ENCODE results near the gene EDEM1. TPM values are rescaled to one million over a fixed set of nuclear protein-coding genes. Genes with fewer than 3 reads are reported as not detected.

The EDEM1 gene
- total and polyA plus RNA-seq, 4 donors = 12.8 to 132 (median 54.3) TPM

DNA sequence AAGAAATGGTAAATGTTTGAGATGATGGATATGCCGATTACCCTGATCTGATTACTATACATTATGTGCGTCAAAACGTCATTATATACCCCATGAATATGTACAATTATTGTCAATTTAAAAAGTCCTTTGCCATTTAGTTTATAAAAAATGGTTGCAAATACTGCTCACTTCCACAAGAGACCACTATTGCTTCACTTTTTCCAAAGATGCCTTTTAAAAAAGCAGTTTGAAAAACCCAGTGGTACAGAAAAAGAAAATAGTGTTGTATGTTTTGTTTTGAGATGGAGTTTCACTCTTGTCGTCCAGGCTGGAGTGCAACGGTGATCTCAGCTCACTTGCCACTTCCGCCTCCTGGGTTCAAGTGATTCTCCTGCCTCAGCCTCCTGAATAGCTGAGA is 39.3 kb downstream of the EDEM1 start:
- Histone ChIP-seq H3K9me3 (ENCODE audit: control insufficient read depth in 4 of 4, insufficient read depth in 3 of 4, low read length in 3 of 4) (no peaks in the 10 kb centered on the region), H3K27ac (ENCODE audit: low read depth in 1 of 2, low read length in 1 of 2) (no peak overlapping the region), H3K9ac (ENCODE audit: insufficient read depth in 1 of 2, low read length in 2 of 2) (no peak overlapping the region), H3K4me3 (no peak overlapping the region), H3K27me3 (ENCODE audit: control insufficient read depth in 3 of 3, insufficient read depth in 3 of 3, low read length in 2 of 3) (no peaks in the 10 kb centered on the region), H3K36me3 (ENCODE audit: control insufficient read depth in 4 of 4, insufficient read depth in 4 of 4, low read length in 4 of 4) (no peaks in the 10 kb centered on the region), H3K4me1 (ENCODE audit: control insufficient read depth in 5 of 5, insufficient read depth in 5 of 5, low read length in 5 of 5) (no peaks in the 10 kb centered on the region)
- TF ChIP-seq, protein P1, sequence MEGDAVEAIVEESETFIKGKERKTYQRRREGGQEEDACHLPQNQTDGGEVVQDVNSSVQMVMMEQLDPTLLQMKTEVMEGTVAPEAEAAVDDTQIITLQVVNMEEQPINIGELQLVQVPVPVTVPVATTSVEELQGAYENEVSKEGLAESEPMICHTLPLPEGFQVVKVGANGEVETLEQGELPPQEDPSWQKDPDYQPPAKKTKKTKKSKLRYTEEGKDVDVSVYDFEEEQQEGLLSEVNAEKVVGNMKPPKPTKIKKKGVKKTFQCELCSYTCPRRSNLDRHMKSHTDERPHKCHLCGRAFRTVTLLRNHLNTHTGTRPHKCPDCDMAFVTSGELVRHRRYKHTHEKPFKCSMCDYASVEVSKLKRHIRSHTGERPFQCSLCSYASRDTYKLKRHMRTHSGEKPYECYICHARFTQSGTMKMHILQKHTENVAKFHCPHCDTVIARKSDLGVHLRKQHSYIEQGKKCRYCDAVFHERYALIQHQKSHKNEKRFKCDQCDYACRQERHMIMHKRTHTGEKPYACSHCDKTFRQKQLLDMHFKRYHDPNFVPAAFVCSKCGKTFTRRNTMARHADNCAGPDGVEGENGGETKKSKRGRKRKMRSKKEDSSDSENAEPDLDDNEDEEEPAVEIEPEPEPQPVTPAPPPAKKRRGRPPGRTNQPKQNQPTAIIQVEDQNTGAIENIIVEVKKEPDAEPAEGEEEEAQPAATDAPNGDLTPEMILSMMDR (IDR thresholded peaks at IDR 0.05; ENCODE audit: control extremely low read depth, extremely low read depth) = no peak
- ATAC-seq (ENCODE audit: insufficient read depth, low FRiP score) (no peak), DNase-seq (peak in 2 of 3 donors; percentile 48 to 56)
- 53 to 61% methylated on average over 6 of the region's 6 CpGs for WGBS, 2 donors

GRCh38 chr3:5227812-5228211 is 40.3 kb downstream of the EDEM1 start:
- Histone ChIP-seq H3K27ac (ENCODE audit: low read depth in 1 of 2, low read length in 1 of 2) (no peak overlapping the region), H3K27me3 (ENCODE audit: control insufficient read depth in 3 of 3, insufficient read depth in 3 of 3, low read length in 2 of 3) (no peaks in the 10 kb centered on the region), H3K9me3 (ENCODE audit: control insufficient read depth in 4 of 4, insufficient read depth in 3 of 4, low read length in 3 of 4) (no peaks in the 10 kb centered on the region), H3K9ac (ENCODE audit: insufficient read depth in 1 of 2, low read length in 2 of 2) (no peak overlapping the region), H3K36me3 (ENCODE audit: control insufficient read depth in 4 of 4, insufficient read depth in 4 of 4, low read length in 4 of 4) (no peaks in the 10 kb centered on the region), H3K4me1 (ENCODE audit: control insufficient read depth in 5 of 5, insufficient read depth in 5 of 5, low read length in 5 of 5) (no peaks in the 10 kb centered on the region), H3K4me3 (no peak overlapping the region)
- TF ChIP-seq, protein P1 (IDR thresholded peaks at IDR 0.05; ENCODE audit: control extremely low read depth, extremely low read depth) = no peak
- WGBS, 2 donors = 51 to 80% methylated on average over 6 of the region's 6 CpGs
- ATAC-seq (ENCODE audit: insufficient read depth, low FRiP score) = no peak
- no peak for DNase-seq

- H3K4me3 ChIP-seq = no peak overlapping the region
- H3K9me3 ChIP-seq (ENCODE audit: control insufficient read depth in 4 of 4, insufficient read depth in 3 of 4, low read length in 3 of 4) = no peaks in the 10 kb centered on the region
- no peaks in the 10 kb centered on the region for H3K36me3 ChIP-seq (ENCODE audit: control insufficient read depth in 4 of 4, insufficient read depth in 4 of 4, low read length in 4 of 4)
- H3K27me3 ChIP-seq (ENCODE audit: control insufficient read depth in 3 of 3, insufficient read depth in 3 of 3, low read length in 2 of 3) = no peaks in the 10 kb centered on the region
- no peak overlapping the region for H3K27ac ChIP-seq (ENCODE audit: low read depth in 1 of 2, low read length in 1 of 2)
- 48 to 60% methylated on average over 2 of the region's 2 CpGs for WGBS, 2 donors
- no peaks in the 10 kb centered on the region for H3K4me1 ChIP-seq (ENCODE audit: control insufficient read depth in 5 of 5, insufficient read depth in 5 of 5, low read length in 5 of 5)
- H3K9ac ChIP-seq (ENCODE audit: insufficient read depth in 1 of 2, low read length in 2 of 2) = no peak overlapping the region
- TF ChIP-seq, protein P1 (IDR thresholded peaks at IDR 0.05; ENCODE audit: control extremely low read depth, extremely low read depth) = no peak
- DNase-seq (no peak), ATAC-seq (ENCODE audit: insufficient read depth, low FRiP score) (no peak)
Observed at GRCh38 chr3:5229414-5229813, 41.9 kb downstream of the EDEM1 start.

GRCh38 chr3:5231074-5231473 is 43.6 kb downstream of the EDEM1 start:
- H3K9me3 ChIP-seq (ENCODE audit: control insufficient read depth in 4 of 4, insufficient read depth in 3 of 4, low read length in 3 of 4) = no peaks in the 10 kb centered on the region
- no peak overlapping the region for H3K4me3 ChIP-seq
- H3K27me3 ChIP-seq (ENCODE audit: control insufficient read depth in 3 of 3, insufficient read depth in 3 of 3, low read length in 2 of 3) = no peaks in the 10 kb centered on the region
- no peak for DNase-seq
- H3K9ac ChIP-seq (ENCODE audit: insufficient read depth in 1 of 2, low read length in 2 of 2) = no peak overlapping the region
- 43 to 65% methylated on average over 6 of the region's 6 CpGs for WGBS, 2 donors
- no peaks in the 10 kb centered on the region for H3K4me1 ChIP-seq (ENCODE audit: control insufficient read depth in 5 of 5, insufficient read depth in 5 of 5, low read length in 5 of 5)
- TF ChIP-seq, protein P1 (IDR thresholded peaks at IDR 0.05; ENCODE audit: control extremely low read depth, extremely low read depth) = no peak
- ATAC-seq (ENCODE audit: insufficient read depth, low FRiP score) = no peak
- no peaks in the 10 kb centered on the region for H3K36me3 ChIP-seq (ENCODE audit: control insufficient read depth in 4 of 4, insufficient read depth in 4 of 4, low read length in 4 of 4)
- no peak overlapping the region for H3K27ac ChIP-seq (ENCODE audit: low read depth in 1 of 2, low read length in 1 of 2)
